Karpas-422 (cell line): Measurements from ENCODE around the gene GLIPR1L1. TPM values are rescaled to one million over a fixed set of nuclear protein-coding genes. Genes with fewer than 3 reads are reported as not detected.
A peak's percentile ranks its signal among the peaks of the same experiment; 100 is the strongest.

Experiments
- DNase-seq: peaks from one replicate; pipeline ENCODE4 v3.0.0-alpha.2; 2015
- H2AFZ ChIP-seq: fragments of 200-600 bp; sonication (generic); 2 replicates; pipeline ENCODE4 v1.6.1; 2014; ENCODE audit warnings: antibody characterized with exemption, low read length, mixed read lengths
- H3K27ac ChIP-seq: fragments of 200-600 bp; sonication (generic); 2 replicates; pipeline ENCODE4 v1.5.1; 2014; ENCODE audit warnings: mild to moderate bottlenecking, low read length, moderate library complexity
- H3K27me3 ChIP-seq: fragments of 200-600 bp; sonication (generic); 2 replicates; pipeline ENCODE4 v1.6.1; 2014; ENCODE audit warnings: low read length, mixed read lengths
- H3K36me3 ChIP-seq: fragments of 200-600 bp; sonication (generic); 2 replicates; pipeline ENCODE4 v1.6.1; 2014; ENCODE audit warnings: low read length, mixed read lengths; ENCODE audit not compliant: insufficient read depth
- H3K4me1 ChIP-seq: fragments of 200-600 bp; sonication (generic); 2 replicates; pipeline ENCODE4 v1.6.1; 2014; ENCODE audit warnings: mild to moderate bottlenecking, low read length, mixed read lengths
- H3K4me2 ChIP-seq: fragments of 200-600 bp; sonication (generic); 2 replicates; pipeline ENCODE4 v1.6.1; 2014; ENCODE audit warnings: low read length, low read depth, mild to moderate bottlenecking; ENCODE audit not compliant: poor library complexity, severe bottlenecking
- H3K4me3 ChIP-seq: fragments of 200-600 bp; sonication (generic); 2 replicates; pipeline ENCODE4 v1.5.1; 2014; ENCODE audit warnings: mild to moderate bottlenecking, antibody characterized with exemption, low read length, mixed read lengths
- H3K79me2 ChIP-seq: fragments of 200-600 bp; sonication (generic); 2 replicates; pipeline ENCODE4 v1.6.1; 2014; ENCODE audit warnings: mild to moderate bottlenecking, low read length, mixed read lengths
- H3K9ac ChIP-seq: fragments of 200-600 bp; sonication (generic); 2 replicates; pipeline ENCODE4 v1.6.0; 2014; ENCODE audit warnings: low read length
- H3K9me2 ChIP-seq: fragments of 200-600 bp; sonication (generic), shearing (Covaris generic); replicated peaks from 2 replicates; pipeline ENCODE4 v1.6.0; 2014; ENCODE audit warnings: mild to moderate bottlenecking, low read length, moderate library complexity; ENCODE audit not compliant: insufficient read depth
- H3K9me3 ChIP-seq: fragments of 300-700, 200-600 bp; sonication (generic); 2 replicates; pipeline ENCODE4 v1.6.1; 2014; ENCODE audit warnings: low read length, mixed read lengths
- H4K20me1 ChIP-seq: fragments of 200-600 bp; sonication (generic); 2 replicates; pipeline ENCODE4 v1.6.1; 2014; ENCODE audit warnings: mild to moderate bottlenecking, antibody characterized with exemption, low read length, low read depth; ENCODE audit not compliant: insufficient read depth
- total RNA-seq: library from RNA; depleted of rRNA; stranded (reverse); fragments of >200 nt; shearing (Covaris generic); gene quantifications from 2 replicates; pipeline ENCODE4 v1.2.3, GENCODE V29; 2014; ENCODE audit warnings: low replicate concordance

The GLIPR1L1 gene
- total RNA-seq, 1 experiment from 2014 or later, result not detected

GRCh38 chr12:75360920-75361319 is 26.4 kb downstream of the GLIPR1L1 start:
- H3K27me3 ChIP-seq, result no peaks in the 10 kb centered on the region
- H3K4me3 ChIP-seq, result no peak overlapping the region
- H3K4me1 ChIP-seq, result peaks cover 8% of the 10 kb centered on the region
- H3K79me2 ChIP-seq, result 0 out of 2 replicates have a peak, but pooled peaks cover 9% of the 10 kb centered on the region
- no peak for DNase-seq
- no peak overlapping the region for H3K4me2 ChIP-seq
- H3K9ac ChIP-seq, result no peak overlapping the region
- H3K36me3 ChIP-seq, result no peaks in the 10 kb centered on the region
- H3K9me2 ChIP-seq, result 0 out of 2 replicates have a peak, but pooled peaks cover 2% of the 10 kb centered on the region
- no peak overlapping the region for H2AFZ ChIP-seq
- H3K9me3 ChIP-seq, result no peaks in the 10 kb centered on the region
- no peak overlapping the region for H3K27ac ChIP-seq
- no peaks in the 10 kb centered on the region for H4K20me1 ChIP-seq

- Histone ChIP-seq H3K4me1 (peaks cover 9% of the 10 kb centered on the region), H4K20me1 (no peaks in the 10 kb centered on the region), H3K9ac (no peak overlapping the region), H3K27me3 (no peaks in the 10 kb centered on the region), H2AFZ (no peak overlapping the region), H3K4me3 (no peak overlapping the region), H3K36me3 (no peaks in the 10 kb centered on the region), H3K27ac (no peak overlapping the region), H3K9me2 (0 out of 2 replicates have a peak, but pooled peaks cover 2% of the 10 kb centered on the region), H3K4me2 (no peak overlapping the region), H3K79me2 (0 out of 2 replicates have a peak, but pooled peaks cover 9% of the 10 kb centered on the region), H3K9me3 (no peaks in the 10 kb centered on the region)
- DNase-seq, result no peak
Observed at GRCh38 chr12:75361408-75361807, 26.9 kb downstream of the GLIPR1L1 start.

GRCh38 chr12:75364919-75365318 is 30.4 kb downstream of the GLIPR1L1 start:
- Histone ChIP-seq H3K36me3 (no peaks in the 10 kb centered on the region), H2AFZ (no peak overlapping the region), H3K27ac (no peak overlapping the region), H4K20me1 (no peaks in the 10 kb centered on the region), H3K9me2 (no peaks in the 10 kb centered on the region), H3K4me1 (peaks cover 11% of the 10 kb centered on the region), H3K27me3 (no peaks in the 10 kb centered on the region), H3K79me2 (peaks cover 7% of the 10 kb centered on the region; the same call in 1 of the 2 replicates), H3K9ac (no peak overlapping the region), H3K9me3 (no peaks in the 10 kb centered on the region), H3K4me3 (no peak overlapping the region), H3K4me2 (no peak overlapping the region)
- no peak for DNase-seq

GRCh38 chr12:75366629-75367028 is 32.2 kb downstream of the GLIPR1L1 start:
- Histone ChIP-seq H3K27me3 (no peaks in the 10 kb centered on the region), H2AFZ (no peak overlapping the region), H3K9me2 (no peaks in the 10 kb centered on the region), H3K4me3 (no peak overlapping the region), H3K4me1 (peaks cover 11% of the 10 kb centered on the region), H3K4me2 (no peak overlapping the region), H3K36me3 (no peaks in the 10 kb centered on the region), H3K9ac (no peak overlapping the region), H3K27ac (no peak overlapping the region), H3K79me2 (peaks cover 7% of the 10 kb centered on the region), H3K9me3 (no peaks in the 10 kb centered on the region), H4K20me1 (no peaks in the 10 kb centered on the region)
- no peak for DNase-seq

- Histone ChIP-seq H2AFZ (no peak overlapping the region), H4K20me1 (no peaks in the 10 kb centered on the region), H3K79me2 (peaks cover 52% of the 10 kb centered on the region), H3K9me3 (no peaks in the 10 kb centered on the region), H3K4me3 (no peak overlapping the region), H3K36me3 (no peaks in the 10 kb centered on the region), H3K27ac (no peak overlapping the region), H3K9me2 (no peaks in the 10 kb centered on the region), H3K9ac (no peak overlapping the region), H3K4me1 (peaks cover 4% of the 10 kb centered on the region), H3K4me2 (no peak overlapping the region), H3K27me3 (no peaks in the 10 kb centered on the region)
- no peak for DNase-seq
Observed at GRCh38 chr12:75374971-75375370, 40.5 kb downstream of the GLIPR1L1 start.

GRCh38 chr12:75378354-75378753 is 43.9 kb downstream of the GLIPR1L1 start:
- H4K20me1 ChIP-seq, result no peaks in the 10 kb centered on the region
- DNase-seq, result no peak
- no peaks in the 10 kb centered on the region for H3K9me3 ChIP-seq
- no peak overlapping the region for H3K27ac ChIP-seq
- H3K9me2 ChIP-seq, result no peaks in the 10 kb centered on the region
- H3K27me3 ChIP-seq, result no peaks in the 10 kb centered on the region
- H3K36me3 ChIP-seq, result no peaks in the 10 kb centered on the region
- H3K4me3 ChIP-seq, result no peak overlapping the region
- no peak overlapping the region for H3K4me2 ChIP-seq
- peaks cover 77% of the 10 kb centered on the region for H3K79me2 ChIP-seq
- no peak overlapping the region for H2AFZ ChIP-seq
- H3K4me1 ChIP-seq, result peaks cover 7% of the 10 kb centered on the region
- no peak overlapping the region for H3K9ac ChIP-seq

GRCh38 chr12:75389061-75389460 is 54.6 kb downstream of the GLIPR1L1 start:
- H3K4me1 ChIP-seq, result peaks cover 37% of the 10 kb centered on the region
- H4K20me1 ChIP-seq, result no peaks in the 10 kb centered on the region
- H3K9ac ChIP-seq, result peak overlapping the region; percentile 74
- H3K79me2 ChIP-seq, result peaks cover 61% of the 10 kb centered on the region
- DNase-seq, result peak; percentile 49
- no peaks in the 10 kb centered on the region for H3K9me3 ChIP-seq
- no peaks in the 10 kb centered on the region for H3K27me3 ChIP-seq
- H3K4me2 ChIP-seq, result peak overlapping the region; percentile 91
- no peak overlapping the region for H2AFZ ChIP-seq
- no peaks in the 10 kb centered on the region for H3K9me2 ChIP-seq
- peaks cover 13% of the 10 kb centered on the region; the same call in 1 of the 2 replicates for H3K36me3 ChIP-seq
- H3K4me3 ChIP-seq, result peak overlapping the region; percentile 74
- H3K27ac ChIP-seq, result peak overlapping the region; percentile 50

- Histone ChIP-seq H3K4me1 (peaks cover 36% of the 10 kb centered on the region), H3K4me3 (peak overlapping the region; percentile 74), H3K27ac (peak overlapping the region; percentile 50), H3K9me3 (no peaks in the 10 kb centered on the region), H3K79me2 (peaks cover 55% of the 10 kb centered on the region), H3K4me2 (peak overlapping the region; percentile 91), H4K20me1 (no peaks in the 10 kb centered on the region), H3K36me3 (peaks cover 13% of the 10 kb centered on the region; the same call in 1 of the 2 replicates), H2AFZ (peak overlapping the region; percentile 57), H3K27me3 (no peaks in the 10 kb centered on the region), H3K9ac (peak overlapping the region; percentile 74), H3K9me2 (no peaks in the 10 kb centered on the region)
- peak; percentile 42 for DNase-seq
Observed at GRCh38 chr12:75389706-75390105, 55.2 kb downstream of the GLIPR1L1 start.
